HUDEP-2 (cell line): ENCODE results near the gene DYRK1A.

ENCODE experiments used
- DNase-seq, 76 experiments: peaks; one replicate each; lab custom pipeline; 2025; ENCODE audit not compliant: unreplicated experiment in 76 of 76; lab: John Stamatoyannopoulos, UW

The DYRK1A gene

GRCh38 chr21:37366482-37367316 is at the start of gene DYRK1A:
Gene DYRK1A (plus strand): TSS chr21:37366773. CDS start chr21:37420375, 53,602 bp downstream.
- peak; percentile 83 to 100 (median 99) for DNase-seq

GRCh38 chr21:37319551-37319950 is 47.0 kb upstream of the DYRK1A start:
- no peak for DNase-seq

GRCh38 chr21:37322084-37322483 is 44.5 kb upstream of the DYRK1A start:
- DNase-seq, result no peak

- no peak for DNase-seq
Measured at GRCh38 chr21:37324558-37324957, 42.0 kb upstream of the DYRK1A start.

- peak in 1 of 76 experiments; percentile 14 for DNase-seq
Measured at GRCh38 chr21:37328147-37328546, 38.4 kb upstream of the DYRK1A start.

- DNase-seq, result no peak
Measured at GRCh38 chr21:37331411-37331810, 35.2 kb upstream of the DYRK1A start.

GRCh38 chr21:37335053-37335452 is 31.5 kb upstream of the DYRK1A start:
- DNase-seq, result no peak

- no peak for DNase-seq
Measured at GRCh38 chr21:37337179-37337578, 29.4 kb upstream of the DYRK1A start.

GRCh38 chr21:37337831-37338230 is 28.7 kb upstream of the DYRK1A start:
- DNase-seq, result no peak

- peak in 2 of 76 experiments; percentile 15 to 18 for DNase-seq
Measured at GRCh38 chr21:37338671-37339551, 27.7 kb upstream of the DYRK1A start.

- no peak for DNase-seq
Measured at GRCh38 chr21:37339552-37339939, 27.0 kb upstream of the DYRK1A start.

GRCh38 chr21:37341254-37341960 is 25.2 kb upstream of the DYRK1A start:
- DNase-seq, result no peak

GRCh38 chr21:37342046-37342632 is 24.4 kb upstream of the DYRK1A start:
- DNase-seq, result no peak

- no peak for DNase-seq
Measured at GRCh38 chr21:37346841-37347430, 19.6 kb upstream of the DYRK1A start.

GRCh38 chr21:37348664-37349063 is 17.9 kb upstream of the DYRK1A start:
- no peak for DNase-seq

- no peak for DNase-seq
Measured at GRCh38 chr21:37350472-37350871, 16.1 kb upstream of the DYRK1A start.

- DNase-seq, result peak in 2 of 76 experiments; percentile 14 to 19
Measured at GRCh38 chr21:37356706-37357105, 9.9 kb upstream of the DYRK1A start.

- DNase-seq, result no peak
Measured at GRCh38 chr21:37357691-37358090, 8.9 kb upstream of the DYRK1A start.

- no peak for DNase-seq
Measured at GRCh38 chr21:37358397-37358796, 8.2 kb upstream of the DYRK1A start.

GRCh38 chr21:37363936-37364335 is 2.6 kb upstream of the DYRK1A start:
- no peak for DNase-seq
